SU-DHL-6 (cell line): ENCODE results near the gene SLC4A5.

Experiments
- H2AFZ ChIP-seq: fragments of 200-600 bp; sonication (generic); 2 replicates; pipeline ENCODE4 v1.6.1; 2014; ENCODE audit warnings: low read depth, mild to moderate bottlenecking, moderate library complexity, mixed read lengths, antibody characterized with exemption, low read length; ENCODE audit not compliant: severe bottlenecking
- H3F3A ChIP-seq: fragments of 200-600 bp; shearing (Covaris generic); 2 replicates; pipeline ENCODE4 v1.6.0; 2016; ENCODE audit warnings: antibody characterized with exemption, mild to moderate bottlenecking; ENCODE audit not compliant: insufficient read depth
- H3K27ac ChIP-seq: fragments of 200-600 bp; sonication (generic); 2 replicates; pipeline ENCODE4 v1.5.1; 2016; ENCODE audit warnings: low read depth, mild to moderate bottlenecking, low read length, moderate library complexity, mixed read lengths
- H3K27me3 ChIP-seq: fragments of 200-600 bp; sonication (generic), shearing (Covaris generic); 2 replicates; pipeline ENCODE4 v1.6.0; 2014; ENCODE audit warnings: mild to moderate bottlenecking, low read length
- H3K36me3 ChIP-seq: fragments of 200-600 bp; sonication (generic); 2 replicates; pipeline ENCODE4 v1.6.1; 2014; ENCODE audit warnings: mild to moderate bottlenecking, low read length, mixed read lengths
- H3K4me2 ChIP-seq: fragments of 300-600, 200-600 bp; shearing (Covaris generic), sonication (generic); 2 replicates; pipeline ENCODE4 v1.6.0; 2014; ENCODE audit warnings: low read length, low read depth, mild to moderate bottlenecking; ENCODE audit not compliant: poor library complexity, severe bottlenecking
- H3K4me3 ChIP-seq: fragments of 200-600 bp; sonication (generic); 2 replicates; pipeline ENCODE4 v1.5.1; 2014; ENCODE audit warnings: antibody characterized with exemption, low read length, mild to moderate bottlenecking, mixed read lengths; ENCODE audit not compliant: insufficient read depth, poor library complexity, severe bottlenecking
- H3K79me2 ChIP-seq: fragments of 200-600 bp; sonication (generic); 2 replicates; pipeline ENCODE4 v1.6.1; 2014; ENCODE audit warnings: mild to moderate bottlenecking, low read length, moderate library complexity; ENCODE audit not compliant: insufficient read depth
- H3K9ac ChIP-seq: fragments of 200-600 bp; sonication (generic); 2 replicates; pipeline ENCODE4 v1.7.0; 2014; ENCODE audit warnings: mild to moderate bottlenecking, low read length
- H3K9me2 ChIP-seq: fragments of 200-600 bp; sonication (generic); replicated peaks from 2 replicates; pipeline ENCODE4 v1.6.1; 2014; ENCODE audit warnings: low read length; ENCODE audit not compliant: insufficient read depth
- H3K9me3 ChIP-seq: fragments of 200-600 bp; sonication (generic); 2 replicates; pipeline ENCODE4 v1.6.1; 2014; ENCODE audit warnings: low read length, mixed read lengths; ENCODE audit not compliant: insufficient read depth
- H4K20me1 ChIP-seq: fragments of 200-600 bp; sonication (generic); 2 replicates; pipeline ENCODE4 v1.6.1; 2014; ENCODE audit warnings: low read depth, mild to moderate bottlenecking, antibody characterized with exemption, low read length, moderate library complexity, mixed read lengths
- CTCF ChIP-seq: fragments of 200-600 bp; sonication (generic); IDR thresholded peaks from one replicate; pipeline ENCODE4 v1.5.1; 2017; ENCODE audit warnings: antibody characterized with exemption, mild to moderate bottlenecking, low read length, moderate library complexity; ENCODE audit not compliant: insufficient read depth, poor library complexity, severe bottlenecking
- EZH2phosphoT487 ChIP-seq: fragments of 200-600 bp; sonication (generic), shearing (Covaris generic); conservative IDR thresholded peaks from 2 replicates; pipeline ENCODE4 v1.6.1; 2018; ENCODE audit warnings: mild to moderate bottlenecking, antibody characterized with exemption, low read length, moderate library complexity, mixed read lengths

Gene SLC4A5

GRCh38 chr2:74201596-74201995 is 141.6 kb downstream of the SLC4A5 start:
- peak overlapping the region; percentile 85 for H3K4me2 ChIP-seq
- H3K27ac ChIP-seq = no peak overlapping the region
- peaks cover 12% of the 10 kb centered on the region; the same call in 1 of the 2 replicates for H3K36me3 ChIP-seq
- peaks cover 80% of the 10 kb centered on the region for H3K79me2 ChIP-seq
- TF ChIP-seq CTCF = no peak
- no peak for TF ChIP-seq EZH2phosphoT487
- peaks cover 4% of the 10 kb centered on the region; the same call in 1 of the 2 replicates for H3F3A ChIP-seq
- H3K9me2 ChIP-seq = no peaks in the 10 kb centered on the region
- no peak overlapping the region for H2AFZ ChIP-seq
- no peaks in the 10 kb centered on the region for H3K9me3 ChIP-seq
- peaks cover 28% of the 10 kb centered on the region for H4K20me1 ChIP-seq
- no peak overlapping the region for H3K9ac ChIP-seq
- no peaks in the 10 kb centered on the region for H3K27me3 ChIP-seq
- H3K4me3 ChIP-seq = no peak overlapping the region

- H4K20me1 ChIP-seq = peaks cover 28% of the 10 kb centered on the region
- H3K27me3 ChIP-seq = no peaks in the 10 kb centered on the region
- peaks cover 76% of the 10 kb centered on the region for H3K79me2 ChIP-seq
- H3K36me3 ChIP-seq = peaks cover 12% of the 10 kb centered on the region; the same call in 1 of the 2 replicates
- H3K4me3 ChIP-seq = no peak overlapping the region
- no peak overlapping the region for H3K27ac ChIP-seq
- H3K9me2 ChIP-seq = no peaks in the 10 kb centered on the region
- H2AFZ ChIP-seq = no peak overlapping the region
- H3K9me3 ChIP-seq = no peaks in the 10 kb centered on the region
- H3K9ac ChIP-seq = 0 out of 2 replicates have a peak overlapping the region, but pooled peaks have one; percentile 95
- TF ChIP-seq EZH2phosphoT487 = no peak
- TF ChIP-seq CTCF = no peak
- H3F3A ChIP-seq = peaks cover 5% of the 10 kb centered on the region; the same call in 1 of the 2 replicates
- peak overlapping the region; percentile 85 for H3K4me2 ChIP-seq
Observed at GRCh38 chr2:74201196-74201595, 142.0 kb downstream of the SLC4A5 start.

- Histone ChIP-seq H3K9ac (peak overlapping the region; percentile 95), H4K20me1 (peaks cover 23% of the 10 kb centered on the region), H3K79me2 (peaks cover 63% of the 10 kb centered on the region), H3K27ac (peak overlapping the region; percentile 88), H3K27me3 (no peaks in the 10 kb centered on the region), H3F3A (peaks cover 5% of the 10 kb centered on the region; the same call in 1 of the 2 replicates), H3K9me3 (no peaks in the 10 kb centered on the region), H3K9me2 (no peaks in the 10 kb centered on the region), H3K4me3 (peak overlapping the region; percentile 89), H3K4me2 (peak overlapping the region; percentile 85), H2AFZ (no peak overlapping the region), H3K36me3 (peaks cover 8% of the 10 kb centered on the region; the same call in 1 of the 2 replicates)
- TF ChIP-seq CTCF = no peak
- no peak for TF ChIP-seq EZH2phosphoT487
Observed at GRCh38 chr2:74199871-74200305, 143.3 kb downstream of the SLC4A5 start.
